CD14-positive monocyte (primary cell): ENCODE results near the gene DKK2. TPM values are rescaled to one million over a fixed set of nuclear protein-coding genes. Genes with fewer than 3 reads are reported as not detected.
A peak's percentile ranks its signal among the peaks of the same experiment; 100 is the strongest.

Experiments
- DNase-seq, 3 donors: peaks; one replicate each; pipeline ENCODE4 v3.0.0-alpha.2; 2011 to 2022
- H2AFZ ChIP-seq: 2 replicates; pipeline ENCODE4 v1.6.0; 2012; ENCODE audit warnings: mild to moderate bottlenecking, low read depth, low read length, inconsistent platforms; ENCODE audit not compliant: insufficient read depth, poor library complexity, severe bottlenecking
- H3K27ac ChIP-seq, 2 donors: 1 replicate in 1 of 2; 2 replicates in 1 of 2; pipeline ENCODE4 v1.5.1; 2012 to 2013; ENCODE audit warnings: low read length in 2 of 2, control low read depth in 1 of 2, inconsistent platforms in 1 of 2, low read depth in 1 of 2, mild to moderate bottlenecking in 1 of 2
- H3K27me3 ChIP-seq, 2 donors: one replicate each; pipeline versions ENCODE4 v1.6.0 to v1.6.1; 2011 to 2013; ENCODE audit warnings: low read length in 2 of 2; ENCODE audit not compliant: control insufficient read depth in 2 of 2, insufficient read depth in 2 of 2
- H3K36me3 ChIP-seq, 2 donors: replicated peaks in 1 of 2; 1 replicate in 1 of 2; 2 replicates in 1 of 2; pipeline versions ENCODE4 v1.5.1 to v1.6.1; 2012 to 2013; ENCODE audit warnings: low read length in 2 of 2, control low read depth in 1 of 2, inconsistent platforms in 1 of 2, mild to moderate bottlenecking in 1 of 2; ENCODE audit not compliant: insufficient read depth in 2 of 2, control insufficient read depth in 1 of 2
- H3K4me1 ChIP-seq, 2 donors: 1 replicate in 1 of 2; 2 replicates in 1 of 2; pipeline versions ENCODE4 v1.5.1 to v1.6.1; 2012 to 2013; ENCODE audit warnings: low read length in 2 of 2, control low read depth in 1 of 2, inconsistent platforms in 1 of 2, mild to moderate bottlenecking in 1 of 2, moderate library complexity in 1 of 2; ENCODE audit not compliant: insufficient read depth in 2 of 2, control insufficient read depth in 1 of 2
- H3K4me2 ChIP-seq: replicated peaks from 2 replicates; pipeline ENCODE3; 2012; ENCODE audit warnings: low read length, moderate library complexity, mild to moderate bottlenecking; ENCODE audit not compliant: poor library complexity, severe bottlenecking; ENCODE audit errors: extremely low read depth
- H3K4me3 ChIP-seq, 3 experiments: fragments of 200-600 bp in 1 of 3; sonication (generic) in 1 of 3; replicated peaks in 1 of 3; 1 replicate in 2 of 3; 2 replicates in 1 of 3; pipeline ENCODE4 v1.5.1; 2011 to 2013; ENCODE audit warnings: low read length in 3 of 3, mild to moderate bottlenecking in 3 of 3, control low read depth in 2 of 3, low read depth in 2 of 3, inconsistent platforms in 1 of 3, moderate library complexity in 1 of 3
- H3K79me2 ChIP-seq: 2 replicates; pipeline ENCODE4 v1.6.0; 2012; ENCODE audit warnings: mild to moderate bottlenecking, control low read depth, inconsistent platforms, low read length, moderate library complexity; ENCODE audit not compliant: insufficient read depth
- H3K9ac ChIP-seq: 2 replicates; pipeline ENCODE4 v1.6.0; 2017; ENCODE audit warnings: low read length, mild to moderate bottlenecking; ENCODE audit not compliant: insufficient read depth, poor library complexity, severe bottlenecking
- H3K9me3 ChIP-seq, 2 donors: replicated peaks in 1 of 2; 1 replicate in 1 of 2; 2 replicates in 1 of 2; pipeline versions ENCODE4 v1.5.1 to v1.6.1; 2012 to 2013; ENCODE audit warnings: low read length in 2 of 2, control low read depth in 1 of 2; ENCODE audit not compliant: control insufficient read depth in 1 of 2, insufficient read depth in 1 of 2
- H4K20me1 ChIP-seq: 2 replicates; pipeline ENCODE4 v1.6.0; 2012; ENCODE audit warnings: mild to moderate bottlenecking, low read length, control low read depth, moderate library complexity; ENCODE audit not compliant: insufficient read depth
- H3K27ac Mint-ChIP-seq, 7 donors: one replicate each; pipeline ENCODE4 v1.8.0; 2020; ENCODE audit warnings: mild to moderate bottlenecking in 7 of 7, mixed read lengths in 7 of 7, moderate library complexity in 6 of 7, inconsistent platforms in 2 of 7
- H3K27me3 Mint-ChIP-seq, 3 donors: one replicate each; pipeline ENCODE4 v1.8.0; 2021 to 2022; ENCODE audit warnings: low read depth in 3 of 3, mild to moderate bottlenecking in 3 of 3, mixed read lengths in 3 of 3, moderate library complexity in 3 of 3, inconsistent platforms in 1 of 3
- H3K36me3 Mint-ChIP-seq, 2 donors: one replicate each; pipeline ENCODE4 v1.8.0; 2020; ENCODE audit warnings: mixed read lengths in 2 of 2, inconsistent platforms in 1 of 2, mild to moderate bottlenecking in 1 of 2
- H3K4me1 Mint-ChIP-seq: one replicate; pipeline ENCODE4 v1.8.0; 2020; ENCODE audit warnings: mild to moderate bottlenecking, mixed read lengths
- H3K4me3 Mint-ChIP-seq, 2 donors: one replicate each; pipeline ENCODE4 v1.8.0; 2020; ENCODE audit warnings: mild to moderate bottlenecking in 2 of 2, mixed read lengths in 2 of 2, moderate library complexity in 1 of 2
- H3K9me3 Mint-ChIP-seq, 7 donors: one replicate each; pipeline ENCODE4 v1.8.0; 2020 to 2022; ENCODE audit warnings: mixed read lengths in 7 of 7, mild to moderate bottlenecking in 6 of 7, moderate library complexity in 6 of 7, inconsistent platforms in 2 of 7
- CTCF ChIP-seq: fragments of 200-600 bp; IDR thresholded peaks from one replicate; pipeline ENCODE4 v1.8.0; 2022; ENCODE audit warnings: antibody characterized with exemption, mild to moderate bottlenecking
- WGBS: methylation state at CpG from one replicate; pipeline ENCODE4 v1.1.5; 2013; ENCODE audit warnings: missing lambda C conversion rate; ENCODE audit not compliant: insufficient coverage; 5-methylcytosine and 5-hydroxymethylcytosine counted together
- intact Hi-C, 2 donors: fragments of 100-400 bp; cut with micrococcal nuclease; formaldehyde crosslinking; loops; one replicate each; pipeline versions ENCODE4 v1.15.0 to v1.15.1; 2023
- polyA plus RNA-seq, 3 donors: library from polyadenylated mRNA; depleted of rRNA in 1 of 3; unstranded in 2 of 3; stranded (reverse) in 1 of 3; fragments of 300-500 nt in 2 of 3; fragments of >200 nt in 1 of 3; fragmentation: Illumina TruSeq in 2 of 3; gene quantifications; 1 replicate in 2 of 3; 2 replicates in 1 of 3; pipeline ENCODE4 v1.2.3, GENCODE V29; 2012 to 2021

The DKK2 gene
- polyA plus RNA-seq, 3 donors: not detected

DNA sequence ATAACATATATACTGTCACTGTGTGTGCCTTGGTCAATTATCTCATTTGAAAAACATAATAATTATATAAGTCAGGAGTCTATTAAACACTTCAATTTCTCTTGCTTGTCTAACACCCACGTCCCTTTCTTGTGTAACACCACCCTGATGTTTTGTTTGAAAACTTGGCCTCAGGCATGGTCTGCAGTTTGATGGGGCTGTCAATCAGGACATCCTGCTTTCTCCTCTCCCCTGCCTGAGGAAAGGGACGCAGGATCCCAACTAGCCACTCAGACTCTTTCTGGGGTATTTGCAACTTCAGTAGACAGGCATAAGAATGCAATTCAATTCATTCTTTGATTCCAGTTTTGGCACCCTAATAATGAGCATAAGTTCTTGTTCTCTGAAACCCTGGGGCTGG is 48.8 kb downstream of the DKK2 start:
- Histone ChIP-seq H3K36me3 (no peaks in the 10 kb centered on the region), H3K9ac (no peak overlapping the region), H3K4me2 (no peak overlapping the region), H3K4me3 (no peak overlapping the region), H3K27me3 (no peaks in the 10 kb centered on the region), H4K20me1 (no peaks in the 10 kb centered on the region), H2AFZ (no peak overlapping the region), H3K9me3 (no peaks in the 10 kb centered on the region), H3K4me1 (no peaks in the 10 kb centered on the region), H3K79me2 (no peaks in the 10 kb centered on the region), H3K27ac (no peak overlapping the region)
- H3K4me3 Mint-ChIP-seq: no peak overlapping the region
- intact Hi-C loops: no loop called here
- no peak for TF ChIP-seq CTCF
- WGBS: 100% methylated on average over 1 of the region's 2 CpGs
- H3K27ac Mint-ChIP-seq: no peak overlapping the region
- H3K4me1 Mint-ChIP-seq: no peaks in the 10 kb centered on the region
- peaks cover 0 to 8% (median 3%) of the 10 kb centered on the region in 7 donors for H3K9me3 Mint-ChIP-seq
- no peak for DNase-seq
- peaks cover 0 to 3% (median 1%) of the 10 kb centered on the region in 3 donors for H3K27me3 Mint-ChIP-seq
- H3K36me3 Mint-ChIP-seq: no peaks in the 10 kb centered on the region

DNA sequence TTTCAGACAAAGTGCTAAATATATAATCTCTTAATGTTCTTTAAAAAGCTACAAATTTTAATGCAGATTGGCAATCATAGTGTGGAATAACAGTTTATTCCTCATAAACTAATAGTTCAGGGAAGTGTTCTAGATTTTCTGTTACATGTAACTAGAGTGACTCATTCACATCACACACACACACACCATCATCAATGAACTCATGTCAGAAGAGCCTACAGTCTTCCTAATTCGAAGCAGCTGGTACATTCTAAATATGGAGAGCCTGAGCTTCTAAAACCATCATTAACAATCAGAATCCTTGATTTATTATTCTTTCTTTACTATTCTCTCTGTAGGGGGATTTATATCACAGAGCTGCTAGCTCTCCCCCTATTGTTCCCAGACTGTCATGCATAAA is 49.6 kb downstream of the DKK2 start:
- intact Hi-C loops: no loop called here

More for the DNA sequence above, 49.6 kb downstream of the DKK2 start:
- no peak overlapping the region for H2AFZ ChIP-seq
- Mint-ChIP-seq H3K4me3 (no peak overlapping the region), H3K4me1 (no peaks in the 10 kb centered on the region), H3K27ac (no peak overlapping the region), H3K36me3 (no peaks in the 10 kb centered on the region), H3K9me3 (peaks cover 0 to 8% (median 2%) of the 10 kb centered on the region in 7 donors), H3K27me3 (peaks cover 0 to 3% (median 1%) of the 10 kb centered on the region in 3 donors)
- H3K9ac ChIP-seq: no peak overlapping the region
- WGBS: no CpG with 5 or more reads among the region's 1 CpG
- H4K20me1 ChIP-seq: no peaks in the 10 kb centered on the region
- no peaks in the 10 kb centered on the region for H3K27me3 ChIP-seq
- no peaks in the 10 kb centered on the region for H3K9me3 ChIP-seq
- no peak for TF ChIP-seq CTCF
- H3K4me1 ChIP-seq: no peaks in the 10 kb centered on the region
- no peak overlapping the region for H3K4me3 ChIP-seq
- H3K36me3 ChIP-seq: no peaks in the 10 kb centered on the region
- peak in 1 of 3 donors; percentile 10 for DNase-seq
- no peak overlapping the region for H3K4me2 ChIP-seq
- no peaks in the 10 kb centered on the region for H3K79me2 ChIP-seq
- no peak overlapping the region for H3K27ac ChIP-seq
